Activated naive CD8-positive, alpha-beta T cell treated with anti-CD3 and anti-CD28 coated beads, Interleukin-2, amount 10 ng/mL, durations not matched to agents 7 days and 5 days (primary cell): ENCODE measurements around the gene TCF23. TPM values are rescaled to one million over a fixed set of nuclear protein-coding genes. Genes with fewer than 3 reads are reported as not detected.
A peak's percentile ranks its signal among the peaks of the same experiment; 100 is the strongest.
"Not testable (repeated sequence)": the region's sequence is repeated elsewhere in the genome, so short reads cannot be mapped to it uniquely, and the experiment has no call there.

Source experiments
- ATAC-seq: fragments of 150-1000 bp; cut with Tn5 transposase; one replicate; pipeline ENCODE4 v1.10.0; 2021; ENCODE audit warnings: low read depth, moderate library complexity
- POLR2A ChIA-PET: fragments of 350-600 bp; sonication (Branson Sonifier 250); formaldehyde crosslinking; loops from one replicate; lab custom pipeline; 2021; ENCODE audit warnings: antibody characterized with exemption; lab: Charles Lee
- DNase-seq: peaks from one replicate; pipeline ENCODE4 v3.0.0; 2021
- H3K27ac Mint-ChIP-seq: one replicate; pipeline ENCODE4 v1.8.0; 2022; ENCODE audit warnings: mild to moderate bottlenecking, mixed read lengths
- H3K27me3 Mint-ChIP-seq: one replicate; pipeline ENCODE4 v1.8.0; 2022; ENCODE audit warnings: mild to moderate bottlenecking, moderate library complexity, mixed read lengths
- H3K36me3 Mint-ChIP-seq: one replicate; pipeline ENCODE4 v1.8.0; 2021; ENCODE audit warnings: mild to moderate bottlenecking, mixed read lengths
- H3K4me1 Mint-ChIP-seq: one replicate; pipeline ENCODE4 v1.8.0; 2021; ENCODE audit warnings: mixed read lengths
- H3K4me3 Mint-ChIP-seq: one replicate; pipeline ENCODE4 v1.8.0; 2022; ENCODE audit warnings: mild to moderate bottlenecking, moderate library complexity, mixed read lengths
- H3K9me3 Mint-ChIP-seq: one replicate; pipeline ENCODE4 v1.8.0; 2021; ENCODE audit warnings: mixed read lengths
- total RNA-seq, 2 experiments: library from RNA; stranded (reverse); gene quantifications; one replicate each; pipeline ENCODE4 v1.2.3, GENCODE V29; 2021

Gene TCF23
- total RNA-seq, 2 experiments from 2014 or later = not detected

DNA sequence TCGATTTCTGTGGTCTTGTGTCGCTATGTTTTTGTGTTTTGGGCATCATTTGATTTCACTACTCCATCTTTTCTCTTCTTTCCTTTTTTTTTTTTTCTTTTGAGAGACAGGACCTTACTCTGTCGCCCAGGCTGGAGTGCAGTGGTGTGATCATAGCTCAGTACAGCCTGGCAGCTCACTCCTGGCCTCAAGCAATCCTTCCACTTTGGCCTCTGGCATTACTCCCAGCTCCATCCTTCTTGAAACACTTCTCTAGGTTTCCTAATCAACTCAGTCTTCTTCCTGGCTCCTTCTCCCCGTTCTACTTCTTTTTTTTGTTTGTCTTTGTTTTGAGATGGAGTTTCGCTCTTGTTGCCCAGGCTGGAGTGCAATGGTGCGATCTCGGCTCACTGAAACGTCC lies 26.5 kb downstream of the TCF23 start:
- Mint-ChIP-seq H3K4me1 (peaks cover 1% of the 10 kb centered on the region), H3K4me3 (no peak overlapping the region), H3K27ac (no peak overlapping the region), H3K36me3 (no peaks in the 10 kb centered on the region), H3K27me3 (peaks cover 38% of the 10 kb centered on the region), H3K9me3 (no peaks in the 10 kb centered on the region)
- POLR2A ChIA-PET = interaction anchor here (0.7 kb wide), 1 partner anchor 66 kb away, joined by 4 read pairs; no protein-coding TSS in a partner anchor
- DNase-seq (no peak), ATAC-seq (no peak)

DNA sequence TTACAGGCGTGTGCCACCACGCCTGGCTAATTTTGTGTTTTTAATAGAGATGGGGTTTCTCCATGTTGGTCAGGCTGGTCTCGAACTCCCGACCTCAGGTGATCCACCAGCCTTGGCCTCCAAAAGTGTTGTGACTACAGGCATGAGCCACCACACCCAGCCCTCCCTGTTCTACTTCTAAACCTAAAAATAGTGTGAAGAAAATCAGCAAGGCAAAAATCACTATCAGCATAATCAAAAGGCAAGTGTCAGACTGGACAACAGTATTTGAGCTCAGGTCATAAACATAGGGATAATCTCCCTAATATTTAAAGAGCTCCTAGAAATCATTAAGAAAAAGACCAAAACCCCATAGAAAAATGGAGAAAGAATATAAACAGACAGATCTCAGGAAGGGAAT lies 27.0 kb downstream of the TCF23 start:
- ATAC-seq, H3K4me1 Mint-ChIP-seq, H3K27ac Mint-ChIP-seq, H3K9me3 Mint-ChIP-seq, POLR2A ChIA-PET, DNase-seq, H3K36me3 Mint-ChIP-seq, H3K4me3 Mint-ChIP-seq: not testable (repeated sequence)
- peaks cover 37% of the 10 kb centered on the region for H3K27me3 Mint-ChIP-seq

DNA sequence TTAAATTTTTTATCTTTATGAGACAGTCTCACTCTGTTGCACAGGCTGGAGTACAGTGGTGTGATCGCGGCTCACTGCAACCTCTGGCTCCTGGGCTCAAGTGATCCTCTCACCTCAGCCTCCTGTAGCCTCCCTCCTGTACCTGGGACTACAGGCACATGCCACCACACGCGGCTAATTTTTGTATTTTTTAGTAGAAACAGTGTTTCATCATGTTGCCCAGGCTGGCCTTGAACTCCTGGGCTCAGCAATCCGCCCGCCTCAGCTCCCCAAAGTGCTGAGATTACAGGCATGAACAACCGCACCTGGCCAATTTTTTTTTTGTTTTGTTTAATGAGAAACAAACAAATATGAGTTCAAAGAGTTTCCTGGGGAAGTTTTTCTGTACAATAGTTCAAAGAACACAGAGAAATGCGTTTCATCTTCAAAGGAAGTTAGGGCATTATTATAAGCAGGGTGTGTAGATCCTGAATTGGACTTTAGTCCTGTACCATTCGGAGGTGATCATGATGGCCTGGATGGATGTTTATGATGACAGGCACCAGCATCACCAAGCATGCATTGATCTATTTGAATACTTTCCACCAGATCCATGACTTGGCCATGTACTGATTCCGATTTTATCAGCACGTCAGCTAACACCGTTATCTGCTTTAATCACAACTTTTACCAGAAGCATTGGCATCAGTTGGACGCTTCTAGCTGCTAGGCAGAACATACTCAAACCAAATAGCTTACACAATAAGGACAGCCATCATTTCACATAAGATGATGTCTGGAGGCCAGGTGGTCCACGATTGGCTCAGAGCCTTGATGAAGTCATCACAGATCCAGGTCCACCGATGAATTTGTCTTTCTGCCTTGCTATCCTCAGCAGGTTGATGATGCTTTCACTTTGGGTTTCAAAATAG lies 28.9 kb downstream of the TCF23 start:
- peaks cover 41% of the 10 kb centered on the region for H3K27me3 Mint-ChIP-seq

DNA sequence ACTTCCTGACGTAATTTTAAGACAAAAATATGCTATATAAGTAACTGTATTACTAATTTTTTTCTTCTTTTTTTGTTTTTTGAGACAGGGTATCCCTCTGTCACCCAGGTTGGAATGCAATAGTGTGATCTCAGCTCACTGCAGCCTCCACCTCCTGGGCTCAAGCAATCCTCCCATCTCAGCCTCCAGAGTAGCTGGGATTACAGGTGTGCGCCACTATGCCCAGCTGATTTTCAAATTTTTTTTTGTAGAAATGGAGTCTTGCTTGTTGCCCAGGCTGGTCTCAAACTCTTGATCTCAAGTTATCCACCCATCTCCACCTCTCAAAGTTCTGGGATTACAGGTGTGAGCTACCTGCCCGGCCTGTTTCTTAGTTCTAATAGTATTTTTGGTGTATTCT lies 29.7 kb downstream of the TCF23 start:
- H3K27ac Mint-ChIP-seq = no peak overlapping the region
- DNase-seq (no peak), ATAC-seq (no peak)
- no peaks in the 10 kb centered on the region for H3K36me3 Mint-ChIP-seq
- H3K27me3 Mint-ChIP-seq = peaks cover 48% of the 10 kb centered on the region
- POLR2A ChIA-PET = no interaction called here
- no peak overlapping the region for H3K4me3 Mint-ChIP-seq
- no peaks in the 10 kb centered on the region for H3K9me3 Mint-ChIP-seq
- no peaks in the 10 kb centered on the region for H3K4me1 Mint-ChIP-seq

More for the DNA sequence above, 28.9 kb downstream of the TCF23 start:
- Mint-ChIP-seq H3K27ac (no peak overlapping the region), H3K4me1 (no peaks in the 10 kb centered on the region), H3K9me3 (no peaks in the 10 kb centered on the region), H3K4me3 (no peak overlapping the region), H3K36me3 (no peaks in the 10 kb centered on the region)
- POLR2A ChIA-PET = no interaction called here
- ATAC-seq = no peak
- no peak for DNase-seq

DNA sequence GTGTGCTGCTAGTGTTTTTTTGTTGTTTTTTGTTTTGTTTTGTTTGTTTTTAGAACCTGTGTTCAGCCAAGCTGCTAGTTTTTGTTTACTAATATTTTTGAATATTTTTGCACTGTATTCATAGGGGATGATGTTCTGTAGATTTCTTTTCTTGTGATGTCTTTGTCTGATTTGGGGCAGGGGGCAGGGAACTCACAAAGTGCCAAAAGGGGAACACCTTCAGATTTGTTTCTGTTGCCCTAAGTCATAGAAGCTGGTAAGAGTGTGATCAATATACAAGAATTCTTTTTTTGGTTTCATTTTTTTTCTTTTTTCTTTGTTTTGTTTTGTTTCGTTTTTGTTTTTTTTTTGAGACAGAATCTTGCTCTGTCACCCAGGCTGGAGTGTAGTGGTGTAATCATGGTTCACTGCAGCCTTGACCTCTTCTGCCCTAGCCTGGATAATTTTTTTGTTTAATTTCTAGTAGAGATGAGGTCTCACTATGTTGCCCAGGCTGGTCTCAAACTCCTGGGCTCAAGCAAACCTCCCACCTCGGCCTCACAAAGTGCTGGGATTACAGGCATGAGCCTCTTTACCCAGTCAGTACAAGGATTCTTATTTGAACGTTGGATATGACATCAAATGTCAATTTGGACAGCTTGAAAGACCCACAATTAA lies 30.7 kb downstream of the TCF23 start:
- ATAC-seq = no peak
- peaks cover 54% of the 10 kb centered on the region for H3K27me3 Mint-ChIP-seq
- no peak overlapping the region for H3K27ac Mint-ChIP-seq
- no peaks in the 10 kb centered on the region for H3K9me3 Mint-ChIP-seq
- H3K36me3 Mint-ChIP-seq = no peaks in the 10 kb centered on the region
- no peaks in the 10 kb centered on the region for H3K4me1 Mint-ChIP-seq
- POLR2A ChIA-PET = interaction anchor here (0.7 kb wide), 1 partner anchor 113 kb away, joined by 7 read pairs; no protein-coding TSS in a partner anchor
- no peak for DNase-seq
- H3K4me3 Mint-ChIP-seq = no peak overlapping the region

DNA sequence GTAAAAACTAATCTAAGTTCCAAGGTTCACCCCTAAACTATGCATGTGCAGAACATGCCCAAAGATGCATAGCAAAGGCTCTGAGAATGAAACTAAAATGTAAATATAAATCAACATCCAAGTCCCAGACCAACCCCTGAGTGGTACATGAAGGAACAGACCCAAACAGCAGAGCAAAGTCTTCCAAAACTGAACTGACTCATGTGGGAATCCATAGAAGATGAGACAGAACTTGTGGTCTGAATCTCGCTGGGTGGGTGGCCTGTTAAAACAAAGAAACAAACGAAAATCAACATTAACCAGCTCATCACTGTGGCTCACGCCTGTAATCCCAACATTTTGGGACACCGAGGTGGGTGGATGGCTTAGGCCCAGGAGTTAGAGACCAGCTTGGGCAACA lies 33.5 kb downstream of the TCF23 start:
- Mint-ChIP-seq H3K9me3 (no peaks in the 10 kb centered on the region), H3K4me1 (no peaks in the 10 kb centered on the region), H3K27ac (no peak overlapping the region), H3K27me3 (peaks cover 66% of the 10 kb centered on the region), H3K4me3 (no peak overlapping the region), H3K36me3 (no peaks in the 10 kb centered on the region)
- no peak for ATAC-seq
- POLR2A ChIA-PET = no interaction called here
- no peak for DNase-seq

DNA sequence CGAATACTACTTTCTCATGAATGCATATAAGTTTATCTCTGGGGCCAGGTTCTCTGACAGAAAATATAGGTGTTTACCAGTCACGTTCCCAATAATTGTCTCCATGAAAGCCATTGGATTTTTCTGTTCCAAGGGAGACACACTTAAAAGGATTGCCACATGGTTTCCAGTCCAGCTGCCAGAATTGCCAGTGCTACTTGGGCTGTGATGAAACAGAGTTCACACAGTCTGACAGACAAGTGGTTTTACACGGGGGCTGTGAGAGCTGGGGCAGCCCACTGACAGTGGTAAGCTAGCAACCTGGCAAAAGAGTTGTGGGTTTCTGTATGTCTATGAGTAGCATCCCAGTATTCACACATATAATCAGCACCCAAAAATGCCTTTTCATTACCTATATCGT lies 35.3 kb downstream of the TCF23 start:
- ATAC-seq (no peak), DNase-seq (no peak)
- no peaks in the 10 kb centered on the region for H3K4me1 Mint-ChIP-seq
- POLR2A ChIA-PET = no interaction called here
- H3K36me3 Mint-ChIP-seq = no peaks in the 10 kb centered on the region
- no peaks in the 10 kb centered on the region for H3K9me3 Mint-ChIP-seq
- H3K27ac Mint-ChIP-seq = no peak overlapping the region
- H3K4me3 Mint-ChIP-seq = no peak overlapping the region
- peaks cover 55% of the 10 kb centered on the region for H3K27me3 Mint-ChIP-seq

DNA sequence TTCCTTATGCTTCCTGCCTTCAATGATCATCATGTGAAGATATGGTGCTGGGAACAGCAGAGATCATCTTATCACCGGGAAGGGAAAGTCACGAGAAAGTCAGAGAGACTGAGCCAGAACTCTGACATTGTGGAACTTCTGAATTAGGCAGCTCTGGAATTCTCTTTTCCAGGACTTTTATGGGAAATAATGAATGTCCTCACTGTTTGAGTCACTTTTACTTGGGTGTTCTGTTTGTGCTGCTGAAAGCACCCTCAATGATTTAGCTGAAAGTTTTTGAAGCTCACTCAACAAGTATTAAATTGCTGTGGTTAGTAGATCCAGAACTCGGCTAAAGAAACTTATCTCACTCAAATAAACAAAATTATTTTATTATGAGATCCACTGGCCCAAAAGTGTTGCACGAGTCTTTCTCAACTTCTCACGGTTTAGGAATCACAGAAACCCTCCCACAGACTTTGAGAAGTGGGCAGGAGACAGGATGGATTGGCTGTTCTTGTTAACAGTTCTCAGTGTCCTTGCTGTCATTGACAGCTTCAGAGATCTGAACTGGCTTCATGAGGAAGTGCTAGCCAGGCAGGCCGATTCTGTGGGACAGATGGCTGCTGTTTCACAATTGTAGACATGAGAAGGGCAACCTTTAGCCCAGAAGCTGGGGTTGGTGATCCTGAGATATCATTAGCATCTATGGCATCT lies 36.7 kb downstream of the TCF23 start:
- Mint-ChIP-seq H3K36me3 (no peaks in the 10 kb centered on the region), H3K4me1 (no peaks in the 10 kb centered on the region), H3K27me3 (peaks cover 48% of the 10 kb centered on the region), H3K4me3 (no peak overlapping the region), H3K27ac (no peak overlapping the region), H3K9me3 (no peaks in the 10 kb centered on the region)
- ATAC-seq = no peak
- no peak for DNase-seq
- POLR2A ChIA-PET = no interaction called here

DNA sequence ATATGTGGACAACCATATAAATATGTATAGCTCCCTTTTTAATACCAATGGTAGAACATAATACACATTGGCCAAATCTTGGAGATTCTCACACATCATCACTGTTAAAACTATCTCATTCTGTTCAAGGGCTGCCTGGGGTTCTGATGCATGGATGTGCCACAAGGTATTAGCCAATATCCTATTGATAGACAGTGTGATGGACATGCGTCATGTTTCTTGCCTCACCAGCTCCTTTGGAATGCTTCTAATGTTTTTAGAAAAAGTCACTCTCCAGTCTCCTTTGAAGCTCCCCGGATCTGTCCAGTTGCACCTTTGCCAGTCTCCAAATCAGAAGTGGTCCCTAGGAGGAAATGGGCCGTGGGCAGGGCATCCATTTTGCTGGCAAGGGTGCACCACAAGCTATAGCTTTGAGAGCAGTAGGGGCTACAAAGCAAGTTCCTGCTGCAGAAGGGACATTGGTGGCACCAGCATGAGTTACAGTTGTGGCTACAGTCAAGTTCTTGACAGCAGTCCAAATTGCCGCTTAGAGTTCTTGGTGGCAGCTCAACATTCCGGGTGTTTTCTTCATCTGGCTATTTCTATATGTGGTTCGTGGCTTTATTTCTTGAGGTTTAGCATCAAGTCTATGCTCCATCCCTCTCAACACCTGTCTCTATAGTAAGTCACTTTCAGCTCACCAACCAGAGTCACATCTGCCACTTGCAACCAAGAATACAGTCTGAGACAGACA lies 38.0 kb downstream of the TCF23 start:
- DNase-seq = no peak
- Mint-ChIP-seq H3K36me3 (no peaks in the 10 kb centered on the region), H3K4me1 (no peaks in the 10 kb centered on the region), H3K27me3 (peaks cover 36% of the 10 kb centered on the region), H3K27ac (no peak overlapping the region), H3K9me3 (no peaks in the 10 kb centered on the region), H3K4me3 (no peak overlapping the region)
- ATAC-seq = no peak
- POLR2A ChIA-PET = interaction anchor here (0.7 kb wide), 1 partner anchor 738 kb away, joined by 5 read pairs; no protein-coding TSS in a partner anchor

DNA sequence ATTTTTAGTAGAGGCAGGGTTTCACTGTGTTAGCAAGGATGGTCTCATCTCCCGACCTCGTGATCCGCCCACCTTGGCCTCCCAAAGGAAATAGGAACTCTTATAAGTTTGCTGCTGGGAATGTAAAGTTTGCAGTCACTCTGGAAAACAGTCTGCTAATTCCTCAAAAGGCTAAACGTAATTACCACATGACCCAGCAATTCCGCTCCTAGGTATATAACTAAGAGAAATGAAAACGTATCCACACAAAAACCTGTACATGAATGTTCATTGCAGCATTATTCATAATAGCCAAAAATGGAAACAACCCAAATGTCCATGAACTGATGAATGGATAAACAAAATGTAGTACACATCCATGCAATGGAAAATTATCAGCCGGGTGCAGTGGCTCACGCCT lies 41.2 kb downstream of the TCF23 start:
- H3K4me3 Mint-ChIP-seq = no peak overlapping the region
- DNase-seq (no peak), ATAC-seq (no peak)
- no peaks in the 10 kb centered on the region for H3K4me1 Mint-ChIP-seq
- H3K9me3 Mint-ChIP-seq = no peaks in the 10 kb centered on the region
- H3K27ac Mint-ChIP-seq = no peak overlapping the region
- POLR2A ChIA-PET = interaction anchor here (0.7 kb wide), 1 partner anchor 171 kb away, joined by 3 read pairs; no protein-coding TSS in a partner anchor
- H3K36me3 Mint-ChIP-seq = no peaks in the 10 kb centered on the region
- H3K27me3 Mint-ChIP-seq = peaks cover 22% of the 10 kb centered on the region

DNA sequence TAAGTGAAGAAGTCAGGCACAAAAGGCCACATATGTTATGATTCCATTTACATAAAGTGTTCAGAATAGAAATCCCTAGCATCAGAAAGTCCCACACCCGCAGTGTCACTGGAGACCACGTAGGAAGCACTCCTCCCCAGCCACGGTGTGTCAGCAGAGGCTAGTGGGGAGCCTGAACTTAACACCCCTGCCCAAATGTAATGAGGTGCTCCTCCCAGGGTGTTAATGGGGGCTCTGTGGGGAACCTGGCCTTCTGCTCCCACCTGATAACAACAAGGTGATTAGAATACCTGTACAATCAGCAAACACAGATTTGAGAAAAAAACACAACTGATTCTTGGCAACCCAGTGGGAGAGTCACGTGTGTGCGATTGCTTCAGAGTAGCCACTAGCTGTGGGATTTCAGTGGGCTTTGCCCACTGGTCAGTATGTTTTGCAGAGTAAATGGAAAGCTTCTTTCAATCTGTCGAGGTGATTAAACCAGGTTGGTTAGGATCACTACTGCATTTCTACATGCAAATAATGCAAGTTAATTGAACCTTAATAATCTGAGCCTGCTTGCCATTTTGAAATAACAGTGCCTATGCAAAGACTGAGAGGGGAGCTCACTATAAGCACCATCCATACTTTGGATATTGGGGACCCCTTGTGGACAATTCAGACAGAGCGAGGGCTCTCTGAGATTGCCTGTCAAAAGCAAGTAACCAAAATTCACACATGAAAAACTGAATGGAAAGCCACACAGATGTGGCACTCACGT lies 42.4 kb downstream of the TCF23 start:
- no peaks in the 10 kb centered on the region for H3K36me3 Mint-ChIP-seq
- no peak for DNase-seq
- no peaks in the 10 kb centered on the region for H3K4me1 Mint-ChIP-seq
- H3K27me3 Mint-ChIP-seq = peaks cover 16% of the 10 kb centered on the region
- no peaks in the 10 kb centered on the region for H3K9me3 Mint-ChIP-seq
- POLR2A ChIA-PET = no interaction called here
- no peak overlapping the region for H3K27ac Mint-ChIP-seq
- ATAC-seq = peak; percentile 95
- no peak overlapping the region for H3K4me3 Mint-ChIP-seq

DNA sequence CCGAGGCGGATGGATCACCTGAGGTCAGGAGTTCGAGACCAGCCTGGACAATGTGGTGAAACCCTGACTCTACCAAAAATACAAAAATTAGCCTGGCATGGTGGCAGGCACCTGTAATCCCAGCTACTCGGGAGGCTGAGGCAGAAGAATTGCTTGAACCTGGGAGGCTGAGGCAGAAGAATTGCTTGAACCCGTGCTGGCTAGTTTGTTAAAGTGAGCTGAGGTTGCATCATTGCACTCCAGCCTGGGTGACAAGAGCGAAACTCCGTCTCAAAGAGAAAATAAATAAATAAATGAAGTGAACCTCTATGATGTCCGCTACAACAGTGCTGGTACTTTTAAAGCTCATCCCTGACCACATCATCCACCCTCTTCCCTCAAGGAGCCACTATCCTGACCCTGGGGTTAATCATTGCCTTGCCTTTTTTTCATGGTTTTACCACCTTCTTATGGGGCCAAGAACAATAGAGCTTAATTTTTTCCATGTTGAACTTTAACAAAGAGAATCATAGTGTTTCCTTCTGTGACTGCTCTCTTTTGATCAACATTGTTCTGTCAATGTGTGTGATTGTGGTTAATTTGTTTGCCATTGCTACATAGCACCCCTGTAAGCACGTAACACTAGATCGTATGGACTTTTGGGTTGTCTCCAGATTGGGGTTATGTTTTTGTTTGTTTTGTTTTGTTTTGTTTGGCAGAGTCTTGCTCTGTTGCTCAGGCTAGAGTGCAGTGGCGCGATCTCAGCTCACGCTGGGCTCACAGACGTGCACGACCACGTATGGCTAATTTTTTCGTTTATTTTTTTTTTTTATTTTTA lies 45.9 kb downstream of the TCF23 start:
- ATAC-seq (no peak), DNase-seq (no peak)
- no peaks in the 10 kb centered on the region for H3K4me1 Mint-ChIP-seq
- H3K4me3 Mint-ChIP-seq = no peak overlapping the region
- peaks cover 8% of the 10 kb centered on the region for H3K27me3 Mint-ChIP-seq
- no peaks in the 10 kb centered on the region for H3K9me3 Mint-ChIP-seq
- H3K27ac Mint-ChIP-seq = no peak overlapping the region
- POLR2A ChIA-PET = no interaction called here
- no peaks in the 10 kb centered on the region for H3K36me3 Mint-ChIP-seq
